ENCODE data around the gene TSNAXIP1.
"Not testable (repeated sequence)": the region's sequence is repeated elsewhere in the genome, so short reads cannot be mapped to it uniquely, and the experiment has no call there.

TSNAXIP1 gene

GRCh38 chr16:67834242-67834614, 27.5 kb downstream of the TSNAXIP1 start:
- Histone ChIP-seq H3K18ac (ENCODE audit: low read depth in 1 of 2, low read length in 2 of 2) (no peak overlapping the region), H3K4ac (ENCODE audit: low read depth in 1 of 2, low read length in 2 of 2) (no peak overlapping the region), H3K79me1 (replicated peaks; ENCODE audit: low read length, poor library complexity, severe bottlenecking) (peaks cover 22% of the 10 kb centered on the region), H2BK5ac (ENCODE audit: low read depth, low read length, poor library complexity, severe bottlenecking) (no peak overlapping the region), H3K4me3 (ENCODE audit: insufficient read depth in 1 of 2, low read depth in 1 of 2, low read length in 2 of 2) (peak overlapping the region in 1 of 2 experiments; percentile 95), H4K91ac (ENCODE audit: low read length) (no peak overlapping the region), H3K9ac (ENCODE audit: low read length) (peak overlapping the region; percentile 95), H3K27ac (ENCODE audit: low read length, poor library complexity, severe bottlenecking) (no peak overlapping the region), H3K27me3 (ENCODE audit: control insufficient read depth in 1 of 2, insufficient read depth in 1 of 2, low read length in 2 of 2) (no peaks in the 10 kb centered on the region), H3K4me1 (ENCODE audit: control insufficient read depth, insufficient read depth, low read depth, low read length) (peaks cover 10% of the 10 kb centered on the region), H3K9me3 (ENCODE audit: control insufficient read depth, low read length) (no peaks in the 10 kb centered on the region), H2BK15ac (ENCODE audit: low read depth, poor library complexity, severe bottlenecking) (no peak overlapping the region), H3K4me2 (ENCODE audit: low read length, poor library complexity, severe bottlenecking) (peak overlapping the region; percentile 33), H3K36me3 (ENCODE audit: control insufficient read depth in 1 of 2, insufficient read depth in 2 of 2, low read depth in 1 of 2, low read length in 2 of 2) (peaks cover 32 to 34% of the 10 kb centered on the region in 2 experiments), H2AK5ac (ENCODE audit: low read length, severe bottlenecking) (no peak overlapping the region), H3K23ac (ENCODE audit: low read length in 2 of 2) (no peak overlapping the region), H2BK12ac (ENCODE audit: low read length in 2 of 2) (no peak overlapping the region), H2AFZ (ENCODE audit: low read depth, low read length) (peak overlapping the region; percentile 0), H3K14ac (ENCODE audit: low read length in 2 of 2) (no peak overlapping the region), H4K8ac (ENCODE audit: low read length) (peak overlapping the region; percentile 27), H2BK120ac (ENCODE audit: low read depth, low read length) (no peak overlapping the region)
- 88% methylated on average over 9 of the region's 10 CpGs for WGBS
- no peak for DNase-seq

GRCh38 chr16:67837190-67837589, 30.5 kb downstream of the TSNAXIP1 start:
- H4K8ac ChIP-seq (ENCODE audit: low read length); H4K91ac ChIP-seq (ENCODE audit: low read length); H3K4me3 ChIP-seq (ENCODE audit: insufficient read depth in 1 of 2, low read depth in 1 of 2, low read length in 2 of 2); H3K4ac ChIP-seq (ENCODE audit: low read depth in 1 of 2, low read length in 2 of 2); DNase-seq; H3K9me3 ChIP-seq (ENCODE audit: control insufficient read depth, low read length); H2BK15ac ChIP-seq (ENCODE audit: low read depth, poor library complexity, severe bottlenecking); H3K23ac ChIP-seq (ENCODE audit: low read length in 2 of 2); H2BK120ac ChIP-seq (ENCODE audit: low read depth, low read length); H3K4me2 ChIP-seq (ENCODE audit: low read length, poor library complexity, severe bottlenecking); H3K27me3 ChIP-seq (ENCODE audit: control insufficient read depth in 1 of 2, insufficient read depth in 1 of 2, low read length in 2 of 2); H2BK5ac ChIP-seq (ENCODE audit: low read depth, low read length, poor library complexity, severe bottlenecking); H3K9ac ChIP-seq (ENCODE audit: low read length); H2AK5ac ChIP-seq (ENCODE audit: low read length, severe bottlenecking); H3K27ac ChIP-seq (ENCODE audit: low read length, poor library complexity, severe bottlenecking); H3K36me3 ChIP-seq (ENCODE audit: control insufficient read depth in 1 of 2, insufficient read depth in 2 of 2, low read depth in 1 of 2, low read length in 2 of 2); H3K4me1 ChIP-seq (ENCODE audit: control insufficient read depth, insufficient read depth, low read depth, low read length); H2BK12ac ChIP-seq (ENCODE audit: low read length in 2 of 2); H3K14ac ChIP-seq (ENCODE audit: low read length in 2 of 2); H3K18ac ChIP-seq (ENCODE audit: low read depth in 1 of 2, low read length in 2 of 2); H2AFZ ChIP-seq (ENCODE audit: low read depth, low read length): not testable (repeated sequence)
- peaks cover 11% of the 10 kb centered on the region for H3K79me1 ChIP-seq (replicated peaks; ENCODE audit: low read length, poor library complexity, severe bottlenecking)
- WGBS, result 92% methylated on average over 10 of the region's 10 CpGs

- H3K4ac ChIP-seq (ENCODE audit: low read depth in 1 of 2, low read length in 2 of 2), result no peak overlapping the region
- H3K9ac ChIP-seq (ENCODE audit: low read length), result no peak overlapping the region
- H3K27ac ChIP-seq (ENCODE audit: low read length, poor library complexity, severe bottlenecking), result no peak overlapping the region
- WGBS, result 86% methylated on average over 2 of the region's 2 CpGs
- DNase-seq, result no peak
- peaks cover 6% of the 10 kb centered on the region for H3K79me1 ChIP-seq (replicated peaks; ENCODE audit: low read length, poor library complexity, severe bottlenecking)
- H2BK12ac ChIP-seq (ENCODE audit: low read length in 2 of 2), result no peak overlapping the region
- no peak overlapping the region for H3K4me2 ChIP-seq (ENCODE audit: low read length, poor library complexity, severe bottlenecking)
- no peaks in the 10 kb centered on the region for H3K27me3 ChIP-seq (ENCODE audit: control insufficient read depth in 1 of 2, insufficient read depth in 1 of 2, low read length in 2 of 2)
- no peak overlapping the region for H2BK5ac ChIP-seq (ENCODE audit: low read depth, low read length, poor library complexity, severe bottlenecking)
- H3K23ac ChIP-seq (ENCODE audit: low read length in 2 of 2), result no peak overlapping the region
- H3K14ac ChIP-seq (ENCODE audit: low read length in 2 of 2), result no peak overlapping the region
- H3K36me3 ChIP-seq (ENCODE audit: control insufficient read depth in 1 of 2, insufficient read depth in 2 of 2, low read depth in 1 of 2, low read length in 2 of 2), result no peaks in the 10 kb centered on the region
- no peak overlapping the region for H4K8ac ChIP-seq (ENCODE audit: low read length)
- no peaks in the 10 kb centered on the region for H3K9me3 ChIP-seq (ENCODE audit: control insufficient read depth, low read length)
- H3K4me1 ChIP-seq (ENCODE audit: control insufficient read depth, insufficient read depth, low read depth, low read length), result peaks cover 8% of the 10 kb centered on the region
- no peak overlapping the region for H2BK120ac ChIP-seq (ENCODE audit: low read depth, low read length)
- no peak overlapping the region for H3K4me3 ChIP-seq (ENCODE audit: insufficient read depth in 1 of 2, low read depth in 1 of 2, low read length in 2 of 2)
- H2AFZ ChIP-seq (ENCODE audit: low read depth, low read length), result no peak overlapping the region
- H4K91ac ChIP-seq (ENCODE audit: low read length), result no peak overlapping the region
- H3K18ac ChIP-seq (ENCODE audit: low read depth in 1 of 2, low read length in 2 of 2), result no peak overlapping the region
- no peak overlapping the region for H2BK15ac ChIP-seq (ENCODE audit: low read depth, poor library complexity, severe bottlenecking)
- H2AK5ac ChIP-seq (ENCODE audit: low read length, severe bottlenecking), result no peak overlapping the region
Measured at GRCh38 chr16:67837811-67838210, 31.1 kb downstream of the TSNAXIP1 start.

GRCh38 chr16:67841198-67841815, 34.6 kb downstream of the TSNAXIP1 start:
- Histone ChIP-seq H3K4me2 (ENCODE audit: low read length, poor library complexity, severe bottlenecking) (peak overlapping the region; percentile 54), H3K9me3 (ENCODE audit: control insufficient read depth, low read length) (no peaks in the 10 kb centered on the region), H3K18ac (ENCODE audit: low read depth in 1 of 2, low read length in 2 of 2) (peak overlapping the region in 1 of 2 experiments; percentile 55), H3K14ac (ENCODE audit: low read length in 2 of 2) (no peak overlapping the region), H2BK15ac (ENCODE audit: low read depth, poor library complexity, severe bottlenecking) (peak overlapping the region; percentile 30), H3K23ac (ENCODE audit: low read length in 2 of 2) (no peak overlapping the region), H3K4ac (ENCODE audit: low read depth in 1 of 2, low read length in 2 of 2) (no peak overlapping the region), H3K9ac (ENCODE audit: low read length) (peak overlapping the region; percentile 98), H2BK120ac (ENCODE audit: low read depth, low read length) (no peak overlapping the region), H3K36me3 (ENCODE audit: control insufficient read depth in 1 of 2, insufficient read depth in 2 of 2, low read depth in 1 of 2, low read length in 2 of 2) (peaks cover 4 to 9% of the 10 kb centered on the region in 2 experiments), H3K27ac (ENCODE audit: low read length, poor library complexity, severe bottlenecking) (peak overlapping the region; percentile 24), H2BK12ac (ENCODE audit: low read length in 2 of 2) (peak overlapping the region in 1 of 2 experiments; percentile 29), H3K27me3 (ENCODE audit: control insufficient read depth in 1 of 2, insufficient read depth in 1 of 2, low read length in 2 of 2) (no peaks in the 10 kb centered on the region), H3K4me1 (ENCODE audit: control insufficient read depth, insufficient read depth, low read depth, low read length) (peaks cover 19% of the 10 kb centered on the region), H2BK5ac (ENCODE audit: low read depth, low read length, poor library complexity, severe bottlenecking) (no peak overlapping the region), H2AFZ (ENCODE audit: low read depth, low read length) (peak overlapping the region; percentile 91), H3K79me1 (replicated peaks; ENCODE audit: low read length, poor library complexity, severe bottlenecking) (peaks cover 5% of the 10 kb centered on the region), H4K8ac (ENCODE audit: low read length) (peak overlapping the region; percentile 92), H2AK5ac (ENCODE audit: low read length, severe bottlenecking) (no peak overlapping the region), H4K91ac (ENCODE audit: low read length) (no peak overlapping the region), H3K4me3 (ENCODE audit: insufficient read depth in 1 of 2, low read depth in 1 of 2, low read length in 2 of 2) (peak overlapping the region in 1 of 2 experiments; percentile 92)
- WGBS, result 71% methylated on average over 17 of the region's 17 CpGs
- no peak for DNase-seq
